NCI-H226 (cell line): ENCODE data around the gene GJA1.
"Not testable (repeated sequence)": the region's sequence is repeated elsewhere in the genome, so short reads cannot be mapped to it uniquely, and the experiment has no call there.

ENCODE experiments used
- DNase-seq: peaks from one replicate; pipeline ENCODE4 v3.0.0-alpha.2; 2015

The GJA1 gene

GRCh38 chr6:121435444-121436069, at the start of gene GJA1:
TSS of gene GJA1 (plus strand) at chr6:121435646. CDS start at chr6:121446848, 11,202 bp downstream.
- peak; percentile 83 for DNase-seq

- not testable (repeated sequence) for DNase-seq
Observed at GRCh38 chr6:121386551-121386950, 48.9 kb upstream of the GJA1 start.

GRCh38 chr6:121389419-121389818, 46.0 kb upstream of the GJA1 start:
- DNase-seq = no peak

GRCh38 chr6:121393731-121394505, 41.5 kb upstream of the GJA1 start:
- peak; percentile 6 for DNase-seq

- DNase-seq = no peak
Observed at GRCh38 chr6:121395736-121396135, 39.7 kb upstream of the GJA1 start.

- not testable (repeated sequence) for DNase-seq
Observed at GRCh38 chr6:121397188-121397587, 38.3 kb upstream of the GJA1 start.

- no peak for DNase-seq
Observed at GRCh38 chr6:121398127-121398526, 37.3 kb upstream of the GJA1 start.

GRCh38 chr6:121399966-121400365, 35.5 kb upstream of the GJA1 start:
- DNase-seq = no peak

- no peak for DNase-seq
Observed at GRCh38 chr6:121403964-121404363, 31.5 kb upstream of the GJA1 start.

- DNase-seq = no peak
Observed at GRCh38 chr6:121405306-121405705, 30.1 kb upstream of the GJA1 start.

GRCh38 chr6:121408321-121408720, 27.1 kb upstream of the GJA1 start:
- no peak for DNase-seq

- peak; percentile 69 for DNase-seq
Observed at GRCh38 chr6:121413879-121414278, 21.6 kb upstream of the GJA1 start.

GRCh38 chr6:121418346-121418745, 17.1 kb upstream of the GJA1 start:
- DNase-seq = no peak

- no peak for DNase-seq
Observed at GRCh38 chr6:121426686-121427085, 8.8 kb upstream of the GJA1 start.

- DNase-seq = no peak
Observed at GRCh38 chr6:121428872-121429756, 6.3 kb upstream of the GJA1 start.

GRCh38 chr6:121430514-121431460, 4.7 kb upstream of the GJA1 start:
- DNase-seq = no peak

GRCh38 chr6:121431776-121432175, 3.7 kb upstream of the GJA1 start:
- DNase-seq = not testable (repeated sequence)

GRCh38 chr6:121434037-121434770, 1.2 kb upstream of the GJA1 start:
- peak; percentile 15 for DNase-seq

GRCh38 chr6:121436274-121436857, 920 bp downstream of the GJA1 start:
- no peak for DNase-seq

GRCh38 chr6:121436960-121437850, 1.8 kb downstream of the GJA1 start:
- DNase-seq = peak; percentile 21
